Measurements from ENCODE around the gene RNF167. TPM values are rescaled to one million over a fixed set of nuclear protein-coding genes. Genes with fewer than 3 reads are reported as not detected.
A peak's percentile ranks its signal among the peaks of the same experiment; 100 is the strongest.

Gene RNF167
- total and polyA plus RNA-seq, 2 of the 4 experiments (the other 2 are of a cell fraction): 13.1 to 79.5 TPM

DNA sequence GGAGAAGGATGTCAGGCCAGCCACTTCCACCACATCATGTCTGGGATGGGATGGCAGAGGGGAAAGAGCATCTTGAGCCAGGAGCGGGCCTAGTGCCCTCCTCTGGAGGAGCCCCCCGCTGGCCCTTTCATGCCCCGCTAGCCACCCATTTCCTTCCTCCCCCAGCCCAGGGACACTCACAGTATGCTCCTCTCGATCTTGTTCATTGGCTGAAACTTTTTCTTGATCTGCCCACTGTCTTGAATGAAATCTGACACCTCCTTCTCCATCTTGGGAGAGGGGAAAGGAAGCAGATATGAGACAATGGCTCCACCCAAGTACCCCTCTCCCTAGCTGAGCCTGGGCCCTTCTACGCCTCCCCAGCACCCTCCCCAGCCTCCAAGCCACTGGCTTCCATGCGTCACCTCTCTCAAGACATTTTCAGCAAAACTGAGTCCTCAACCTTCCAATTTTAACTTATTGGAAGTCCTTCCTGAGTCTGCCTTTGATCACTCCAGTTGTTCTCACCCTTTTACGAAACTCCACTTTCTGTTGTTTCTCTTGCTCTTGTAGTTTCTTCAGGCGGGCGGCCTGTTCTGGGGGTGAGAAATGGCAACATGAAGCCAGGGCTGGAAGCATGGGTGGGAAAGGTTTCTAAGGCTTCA lies 20.3 kb downstream of the RNF167 start:
- no peak overlapping the region for H2BK120ac ChIP-seq (ENCODE audit: low read depth, low read length)
- ATAC-seq (ENCODE audit: low read depth): no peak; the same call in 1 of the 2 replicates
- no TSS peak for BruUV-seq (replicated peaks)
- no peak overlapping the region for H4K91ac ChIP-seq (ENCODE audit: insufficient read depth, low read depth, low read length)
- no peak overlapping the region for H3K9ac ChIP-seq (ENCODE audit: low read depth, low read length)
- H3K23ac ChIP-seq (ENCODE audit: low read depth, low read length): no peak overlapping the region
- dilution Hi-C loops (cut with HindIII; ENCODE audit: low sequenced_read_pairs, unreplicated experiment) (no loop called here), in situ Hi-C loops (cut with MboI; ENCODE audit: low sequenced_read_pairs) (no loop called here), intact Hi-C loops (cut with micrococcal nuclease) (no loop called here)
- H3K27me3 ChIP-seq (ENCODE audit: control insufficient read depth, insufficient read depth, low read length): no peaks in the 10 kb centered on the region
- peaks cover 23% of the 10 kb centered on the region for H3K36me3 ChIP-seq (ENCODE audit: control insufficient read depth, insufficient read depth, low read length)
- no peaks in the 10 kb centered on the region for H3K4me1 ChIP-seq (ENCODE audit: control insufficient read depth, insufficient read depth, low read length)
- DNase-seq: no peak
- peaks cover 7 to 26% of the 10 kb centered on the region in 2 experiments for H3K79me1 ChIP-seq (ENCODE audit: low read depth in 1 of 2, low read length in 2 of 2)
- POLR2A ChIA-PET (ENCODE audit: unreplicated experiment): no interaction called here
- CTCF ChIA-PET: interaction anchor here (0.5 kb wide), 1 partner anchor 75 kb away, joined by 3 read pairs; no protein-coding TSS in a partner anchor
- no peak overlapping the region for H3K14ac ChIP-seq (replicated peaks; ENCODE audit: low read depth, low read length)
- no peak overlapping the region for H2AK5ac ChIP-seq (ENCODE audit: low read depth, low read length)
- no peak overlapping the region for H3K18ac ChIP-seq (ENCODE audit: low read depth, low read length)
- peaks cover 6% of the 10 kb centered on the region; the same call in 1 of the 2 replicates for H3K9me1 ChIP-seq (ENCODE audit: insufficient read depth, low read length)
- H2AK9ac ChIP-seq (replicated peaks; ENCODE audit: low read depth, low read length, poor library complexity): peak overlapping the region; percentile 45
- no peak overlapping the region for H2BK15ac ChIP-seq (ENCODE audit: low read depth, low read length)
- WGBS, 2 experiments (ENCODE audit: extremely low coverage in 2 of 2, insufficient read length in 1 of 2): 100% methylated on average over 1 of the region's 9 CpGs; no CpG with 5 or more reads in 1 of the 2 experiments
- H2AFZ ChIP-seq (replicated peaks; ENCODE audit: low read length, poor library complexity): no peak overlapping the region
- no peak overlapping the region for H4K5ac ChIP-seq (ENCODE audit: low read depth, low read length)
- H3K4me3 ChIP-seq (ENCODE audit: insufficient read depth, low read depth, low read length): no peak overlapping the region
- H3K27ac ChIP-seq (ENCODE audit: insufficient read depth, low read length): no peak overlapping the region
- no peak overlapping the region for H2BK20ac ChIP-seq (ENCODE audit: low read depth, low read length)
- H4K8ac ChIP-seq (ENCODE audit: low read depth in 2 of 2, low read length in 2 of 2): no peak overlapping the region
- H4K20me1 ChIP-seq (ENCODE audit: insufficient read depth, low read length): no peaks in the 10 kb centered on the region
- H3K9me3 ChIP-seq (ENCODE audit: control insufficient read depth, insufficient read depth, low read length): no peaks in the 10 kb centered on the region
- no peak overlapping the region for H3K56ac ChIP-seq (ENCODE audit: extremely low read depth, insufficient read depth, low read length)
- no peak overlapping the region for H3K4me2 ChIP-seq (ENCODE audit: low read depth, low read length)
- H2BK5ac ChIP-seq (ENCODE audit: low read depth, low read length, poor library complexity, severe bottlenecking): no peak overlapping the region
- no peak for TF ChIP-seq ELK1 (IDR thresholded peaks at IDR 0.05; ENCODE audit: borderline replicate concordance, low read depth, low read length)
- no peak for TF ChIP-seq RCOR1 (IDR thresholded peaks at IDR 0.05; ENCODE audit: insufficient replicate concordance, low read length)
- no peak for TF ChIP-seq CTCF (conservative IDR thresholded peaks at IDR 0.05; ENCODE audit: low read depth, low read length)
- TF ChIP-seq MAZ (IDR thresholded peaks at IDR 0.05; ENCODE audit: borderline replicate concordance, low read depth, low read length): no peak
- no peak for TF ChIP-seq RFX5 (IDR thresholded peaks at IDR 0.05; ENCODE audit: low read depth, low read length)
- TF ChIP-seq CHD1 (IDR thresholded peaks at IDR 0.05; ENCODE audit: low read depth, low read length): no peak
- H3K4ac ChIP-seq (ENCODE audit: low read depth, low read length): no peak overlapping the region
